Upper lobe of left lung (tissue), 6 donors: ENCODE measurements around the gene RIPOR2. TPM values are rescaled to one million over a fixed set of nuclear protein-coding genes. Genes with fewer than 3 reads are reported as not detected.
"Not testable (repeated sequence)": the region's sequence is repeated elsewhere in the genome, so short reads cannot be mapped to it uniquely, and the experiment has no call there.

Experiments
- ATAC-seq, 2 donors: fragments of 200-7000 bp; cut with Tn5 transposase; one replicate each; pipeline ENCODE4 v1.9.1; 2022; ENCODE audit warnings: mild to moderate bottlenecking in 2 of 2, moderate library complexity in 2 of 2; ENCODE audit not compliant: low FRiP score in 2 of 2
- DNase-seq, 2 donors: peaks; one replicate each; pipeline ENCODE4 v3.0.0-alpha.2; 2019 to 2020
- H3K27ac ChIP-seq, 4 donors: fragments of 200-600 bp; sonication (generic); one replicate each; pipeline ENCODE4 v1.5.1; 2016 to 2019
- H3K27me3 ChIP-seq, 4 donors: fragments of 200-600 bp; sonication (generic); one replicate each; pipeline ENCODE4 v1.5.1; 2017 to 2019
- H3K36me3 ChIP-seq, 4 donors: fragments of 200-600 bp; sonication (generic); one replicate each; pipeline ENCODE4 v1.5.1; 2016 to 2019
- H3K4me1 ChIP-seq, 4 donors: fragments of 200-600 bp; sonication (generic); one replicate each; pipeline ENCODE4 v1.5.1; 2018 to 2019
- H3K4me3 ChIP-seq, 4 donors: fragments of 200-600 bp; sonication (generic); one replicate each; pipeline ENCODE4 v1.5.1; 2017 to 2019; ENCODE audit warnings: mild to moderate bottlenecking in 2 of 4, moderate library complexity in 1 of 4
- H3K9me3 ChIP-seq, 4 donors: fragments of 200-600 bp; sonication (generic); one replicate each; pipeline ENCODE4 v1.5.1; 2018 to 2019
- EP300 ChIP-seq, 4 donors: sonication (generic); formaldehyde crosslinking; IDR thresholded peaks; one replicate each; pipeline ENCODE4 v1.5.1; 2017; ENCODE audit warnings: antibody characterized with exemption in 4 of 4, control low read depth in 2 of 4
- POLR2A ChIP-seq, 4 donors: fragments of 450-650 bp; IDR thresholded peaks; one replicate each; pipeline ENCODE4 v1.5.1; 2016 to 2017; ENCODE audit warnings: antibody characterized with exemption in 4 of 4, mild to moderate bottlenecking in 2 of 4
- POLR2AphosphoS5 ChIP-seq, 2 donors: sonication (generic); formaldehyde crosslinking; IDR thresholded peaks; one replicate each; pipeline ENCODE4 v1.5.1; 2017; ENCODE audit warnings: antibody characterized with exemption in 2 of 2
- WGBS, 2 donors: methylation state at CpG; one replicate each; pipeline ENCODE4 v1.1.5; 2017 to 2018; 5-methylcytosine and 5-hydroxymethylcytosine counted together
- total RNA-seq, 6 donors: library from RNA; depleted of rRNA in 4 of 6; stranded (reverse); fragments of >200 nt in 4 of 6; gene quantifications; one replicate each; pipeline versions ENCODE4 v1.1.0 to v1.2.1, GENCODE V29; 2016 to 2021
- TF ChIP-seq, protein P1 (sequence below), 6 experiments: fragments of 450-650 bp in 4 of 6; fragments of 200-600 bp in 2 of 6; sonication (generic) in 2 of 6; IDR thresholded peaks; one replicate each; pipeline ENCODE4 v1.5.1; 2016 to 2019; ENCODE audit warnings: antibody characterized with exemption in 6 of 6
- donor health status: DM: no; HTN: no; CAD: no; lungs with moderate emphysema.
- donor health status: DM: no; HTN: yes; CAD: no; lungs with severe emphysema.

RIPOR2 gene
- total RNA-seq, 6 donors from 2014 or later, result 25.3 to 67.1 (median 48.3) TPM

DNA sequence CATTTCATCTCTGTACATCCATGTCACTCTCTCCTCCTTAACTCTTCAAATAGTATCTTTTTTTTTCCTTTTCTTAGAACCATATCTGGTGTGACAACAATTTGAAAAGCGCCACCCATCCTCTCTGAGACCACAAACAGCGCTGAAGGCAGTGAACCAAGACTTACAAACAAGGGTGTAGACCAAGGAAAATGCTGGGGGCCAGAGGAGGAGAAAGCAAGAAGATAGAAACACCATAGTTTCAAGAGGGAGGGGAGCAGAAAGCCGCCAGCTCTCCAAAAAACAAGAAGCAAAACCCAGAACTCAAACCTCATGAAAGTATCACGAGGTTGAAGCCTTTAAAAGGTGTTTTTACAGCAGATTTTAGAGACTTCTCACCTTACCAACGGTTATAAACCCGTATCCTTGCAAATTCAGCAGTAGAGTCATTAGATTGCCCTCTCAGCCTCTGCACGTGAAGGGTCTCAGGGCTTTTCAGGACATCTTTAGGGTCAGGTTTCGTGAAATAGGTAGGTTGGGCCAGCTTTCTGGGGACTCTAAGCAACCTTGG, 13.3 kb upstream of the RIPOR2 start:
- ATAC-seq (no peak), DNase-seq (no peak)
- no peaks in the 10 kb centered on the region for H3K36me3 ChIP-seq
- peaks cover 0 to 9% (median 3%) of the 10 kb centered on the region in 4 donors for H3K4me1 ChIP-seq
- H3K27ac ChIP-seq, result peak overlapping the region in 2 of 4 donors; percentile 11 to 18
- no peaks in the 10 kb centered on the region for H3K27me3 ChIP-seq
- TF ChIP-seq, protein P1, sequence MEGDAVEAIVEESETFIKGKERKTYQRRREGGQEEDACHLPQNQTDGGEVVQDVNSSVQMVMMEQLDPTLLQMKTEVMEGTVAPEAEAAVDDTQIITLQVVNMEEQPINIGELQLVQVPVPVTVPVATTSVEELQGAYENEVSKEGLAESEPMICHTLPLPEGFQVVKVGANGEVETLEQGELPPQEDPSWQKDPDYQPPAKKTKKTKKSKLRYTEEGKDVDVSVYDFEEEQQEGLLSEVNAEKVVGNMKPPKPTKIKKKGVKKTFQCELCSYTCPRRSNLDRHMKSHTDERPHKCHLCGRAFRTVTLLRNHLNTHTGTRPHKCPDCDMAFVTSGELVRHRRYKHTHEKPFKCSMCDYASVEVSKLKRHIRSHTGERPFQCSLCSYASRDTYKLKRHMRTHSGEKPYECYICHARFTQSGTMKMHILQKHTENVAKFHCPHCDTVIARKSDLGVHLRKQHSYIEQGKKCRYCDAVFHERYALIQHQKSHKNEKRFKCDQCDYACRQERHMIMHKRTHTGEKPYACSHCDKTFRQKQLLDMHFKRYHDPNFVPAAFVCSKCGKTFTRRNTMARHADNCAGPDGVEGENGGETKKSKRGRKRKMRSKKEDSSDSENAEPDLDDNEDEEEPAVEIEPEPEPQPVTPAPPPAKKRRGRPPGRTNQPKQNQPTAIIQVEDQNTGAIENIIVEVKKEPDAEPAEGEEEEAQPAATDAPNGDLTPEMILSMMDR (IDR thresholded peaks at IDR 0.05), result no peak
- TF ChIP-seq POLR2AphosphoS5 (IDR thresholded peaks at IDR 0.05), result no peak
- TF ChIP-seq POLR2A (IDR thresholded peaks at IDR 0.05), result no peak
- no peak for TF ChIP-seq EP300 (IDR thresholded peaks at IDR 0.05)
- H3K4me3 ChIP-seq, result no peak overlapping the region
- WGBS, 2 donors, result 73 to 74% methylated on average over 8 of the region's 8 CpGs
- peaks cover 0 to 11% (median 8%) of the 10 kb centered on the region in 4 donors for H3K9me3 ChIP-seq

DNA sequence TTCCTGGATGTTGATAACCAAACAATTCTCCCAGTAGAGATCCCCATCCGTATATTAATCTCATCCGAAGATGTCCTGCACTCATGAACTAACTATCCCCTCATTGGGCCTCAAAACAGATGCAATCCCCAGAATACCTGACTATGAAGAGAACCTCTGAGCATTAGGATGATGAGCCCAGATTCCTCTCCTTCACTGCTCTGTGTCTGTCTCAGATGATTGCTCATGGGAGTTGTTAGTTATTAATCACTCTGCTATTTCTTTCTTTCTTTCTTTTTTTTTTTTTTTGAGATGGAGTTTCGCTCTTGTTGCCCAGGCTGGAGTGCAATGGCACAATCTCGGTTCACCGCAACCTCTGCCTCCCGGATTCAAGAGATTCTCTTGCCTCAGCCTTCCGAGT, 12.5 kb upstream of the RIPOR2 start:
- peaks cover 0 to 11% (median 10%) of the 10 kb centered on the region in 4 donors for H3K9me3 ChIP-seq
- not testable (repeated sequence) for H3K4me3 ChIP-seq, ATAC-seq, H3K36me3 ChIP-seq, H3K4me1 ChIP-seq, DNase-seq, H3K27ac ChIP-seq, H3K27me3 ChIP-seq
- 91 to 92% methylated on average over 7 of the region's 7 CpGs for WGBS, 2 donors

DNA sequence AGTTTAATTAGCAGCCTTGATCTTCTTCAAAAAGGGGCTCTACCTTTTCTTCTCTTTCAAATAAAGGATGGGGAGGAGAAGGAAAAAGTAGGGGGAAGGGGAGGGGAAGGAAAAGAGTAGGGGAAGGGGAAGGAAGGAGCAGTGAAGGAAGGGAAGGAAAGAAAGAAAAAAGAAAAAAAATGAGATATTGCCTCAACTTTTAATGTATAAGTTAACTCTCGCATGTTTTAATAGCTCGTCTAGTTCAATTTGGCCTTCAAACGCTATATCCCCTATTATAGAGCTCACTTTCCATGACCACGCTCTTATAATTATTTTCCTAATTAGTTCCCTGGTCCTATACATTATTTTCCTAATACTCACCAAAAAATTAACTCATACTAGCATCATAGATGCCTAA, 11.9 kb upstream of the RIPOR2 start:
- Histone ChIP-seq H3K9me3 (peaks cover 0 to 11% (median 10%) of the 10 kb centered on the region in 4 donors), H3K27ac (no peak overlapping the region), H3K27me3 (no peaks in the 10 kb centered on the region), H3K4me3 (no peak overlapping the region), H3K36me3 (no peaks in the 10 kb centered on the region), H3K4me1 (peaks cover 0 to 9% (median 3%) of the 10 kb centered on the region in 4 donors)
- no peak for DNase-seq
- ATAC-seq, result no peak
- TF ChIP-seq, protein P1 (IDR thresholded peaks at IDR 0.05), result no peak
- TF ChIP-seq POLR2A (IDR thresholded peaks at IDR 0.05) (no peak), EP300 (IDR thresholded peaks at IDR 0.05) (no peak), POLR2AphosphoS5 (IDR thresholded peaks at IDR 0.05) (no peak)
- 95 to 97% methylated on average over 4 of the region's 4 CpGs for WGBS, 2 donors

DNA sequence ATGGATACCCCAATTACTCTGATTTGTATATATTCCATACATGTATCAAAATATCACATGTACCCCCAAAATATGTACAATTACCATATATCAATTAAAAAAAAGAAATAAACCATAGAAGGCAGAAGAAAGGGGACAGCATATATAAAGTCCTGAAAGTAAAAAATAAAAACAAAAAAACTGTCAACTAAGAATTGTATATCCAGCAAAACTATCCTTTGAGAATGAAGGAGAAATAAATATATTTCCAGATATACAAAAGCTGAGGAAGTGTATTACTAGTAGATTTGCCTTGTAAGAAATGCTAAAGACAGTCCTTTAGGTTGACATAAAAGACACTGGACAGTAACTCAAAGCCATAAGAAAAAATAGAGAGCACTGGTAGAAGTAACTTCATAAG, 9.3 kb upstream of the RIPOR2 start:
- no peak for DNase-seq
- H3K27ac ChIP-seq, result no peak overlapping the region
- H3K4me1 ChIP-seq, result no peaks in the 10 kb centered on the region
- H3K4me3 ChIP-seq, result no peak overlapping the region
- H3K27me3 ChIP-seq, result no peaks in the 10 kb centered on the region
- no peak for ATAC-seq
- peaks cover 0 to 11% (median 10%) of the 10 kb centered on the region in 4 donors for H3K9me3 ChIP-seq
- no peaks in the 10 kb centered on the region for H3K36me3 ChIP-seq
- TF ChIP-seq POLR2AphosphoS5 (IDR thresholded peaks at IDR 0.05), result no peak
- TF ChIP-seq EP300 (IDR thresholded peaks at IDR 0.05), result no peak
- TF ChIP-seq, protein P1 (IDR thresholded peaks at IDR 0.05), result no peak
- TF ChIP-seq POLR2A (IDR thresholded peaks at IDR 0.05), result no peak

DNA sequence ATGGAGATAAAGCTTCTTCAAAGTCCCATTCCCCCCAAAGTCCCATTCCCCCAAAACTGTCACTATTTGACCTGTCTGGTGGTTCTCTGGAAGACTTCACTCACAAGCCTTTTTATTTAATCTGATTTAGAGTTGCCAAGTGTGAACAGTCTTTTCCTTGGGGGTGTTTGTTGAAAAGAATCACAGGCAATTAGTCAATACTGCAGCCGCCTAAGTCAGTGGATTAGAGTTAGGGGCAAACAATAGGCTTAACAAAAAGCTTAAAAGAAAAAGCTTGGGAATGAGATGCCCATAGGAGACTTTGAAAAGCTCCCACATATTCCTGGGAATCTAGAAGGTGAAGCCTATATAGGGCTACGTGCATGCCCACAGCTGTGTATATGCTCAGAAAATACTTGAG, 8.0 kb upstream of the RIPOR2 start:
- no peaks in the 10 kb centered on the region for H3K36me3 ChIP-seq
- no peak overlapping the region for H3K27ac ChIP-seq
- ATAC-seq (no peak), DNase-seq (no peak)
- WGBS, 2 donors, result 65 to 76% methylated on average over 2 of the region's 2 CpGs
- H3K4me1 ChIP-seq, result no peaks in the 10 kb centered on the region
- H3K4me3 ChIP-seq, result no peak overlapping the region
- TF ChIP-seq EP300 (IDR thresholded peaks at IDR 0.05), result no peak
- peaks cover 0 to 11% (median 10%) of the 10 kb centered on the region in 4 donors for H3K9me3 ChIP-seq
- H3K27me3 ChIP-seq, result no peaks in the 10 kb centered on the region

DNA sequence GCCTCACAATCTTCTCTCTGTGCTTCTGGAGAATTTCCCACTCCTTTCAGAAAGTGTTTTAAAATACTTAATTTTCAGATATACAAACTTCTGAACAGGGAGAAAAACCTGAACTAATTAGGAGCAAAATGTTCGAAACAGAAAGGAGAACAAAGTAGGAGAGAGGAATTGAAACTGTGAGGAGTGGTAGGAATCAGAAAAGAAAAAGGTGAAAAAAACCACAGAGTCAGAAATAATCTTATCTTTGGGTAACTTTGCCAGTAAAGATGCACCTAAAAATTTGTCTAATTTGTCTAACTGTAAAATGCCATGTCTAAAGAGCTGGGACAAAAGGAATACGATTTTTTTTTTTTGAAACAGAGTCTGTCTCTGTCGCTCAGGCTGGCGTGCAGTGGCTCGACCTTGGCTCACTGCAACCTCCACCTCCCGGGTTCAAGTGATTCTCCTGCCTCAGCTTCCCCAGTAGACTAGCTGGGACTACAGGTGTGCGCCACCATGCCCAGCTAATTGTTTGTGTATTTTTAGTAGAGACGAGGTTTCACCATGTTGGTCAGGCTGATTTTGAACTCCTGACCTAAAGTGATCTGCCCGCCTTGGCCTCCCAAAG, 4.7 kb upstream of the RIPOR2 start:
- no peaks in the 10 kb centered on the region for H3K36me3 ChIP-seq
- no peak for ATAC-seq

More for the DNA sequence above, 4.7 kb upstream of the RIPOR2 start:
- 76 to 77% methylated on average over 9 of the region's 9 CpGs for WGBS, 2 donors
- Histone ChIP-seq H3K4me3 (no peak overlapping the region), H3K9me3 (peaks cover 0 to 11% (median 10%) of the 10 kb centered on the region in 4 donors), H3K27ac (no peak overlapping the region), H3K4me1 (peaks cover 0 to 15% (median 5%) of the 10 kb centered on the region in 4 donors), H3K27me3 (no peaks in the 10 kb centered on the region)
- TF ChIP-seq POLR2A (IDR thresholded peaks at IDR 0.05) (no peak), EP300 (IDR thresholded peaks at IDR 0.05) (no peak), POLR2AphosphoS5 (IDR thresholded peaks at IDR 0.05) (no peak)
- TF ChIP-seq, protein P1 (IDR thresholded peaks at IDR 0.05), result no peak
- DNase-seq, result no peak
